Natural killer cell (primary cell): ENCODE data around the gene KANSL1. TPM values are rescaled to one million over a fixed set of nuclear protein-coding genes. Genes with fewer than 3 reads are reported as not detected.

Experiments used
- ATAC-seq, 3 donors: fragments of 150-1000 bp in 2 of 3; fragments of 200-7000 bp in 1 of 3; cut with Tn5 transposase; 1 replicate in 1 of 3; 2 replicates in 2 of 3; pipeline ENCODE4 v1.10.0; 2021; ENCODE audit warnings: mild to moderate bottlenecking in 2 of 3, moderate library complexity in 2 of 3
- DNase-seq, 2 donors: peaks; one replicate each; pipeline versions ENCODE4 v3.0.0 to v3.0.0-alpha.2; 2013 to 2021; ENCODE audit warnings: mixed read lengths in 1 of 2
- H3K27ac ChIP-seq: one replicate; pipeline ENCODE4 v1.5.1; 2013; ENCODE audit warnings: mild to moderate bottlenecking, low read length
- H3K27me3 ChIP-seq: one replicate; pipeline ENCODE4 v1.6.1; 2013; ENCODE audit warnings: low read length; ENCODE audit not compliant: control insufficient read depth, insufficient read depth
- H3K36me3 ChIP-seq: one replicate; pipeline ENCODE4 v1.6.1; 2013; ENCODE audit warnings: low read length; ENCODE audit not compliant: control insufficient read depth, insufficient read depth
- H3K4me1 ChIP-seq: one replicate; pipeline ENCODE4 v1.6.1; 2013; ENCODE audit warnings: low read length; ENCODE audit not compliant: control insufficient read depth, insufficient read depth
- H3K4me3 ChIP-seq: one replicate; pipeline ENCODE4 v1.5.1; 2013; ENCODE audit warnings: low read length
- H3K9me3 ChIP-seq: one replicate; pipeline ENCODE4 v1.6.1; 2013; ENCODE audit warnings: low read length; ENCODE audit not compliant: control insufficient read depth, insufficient read depth
- H3K27ac Mint-ChIP-seq, 2 donors: one replicate each; pipeline ENCODE4 v1.8.0; 2022; ENCODE audit warnings: mild to moderate bottlenecking in 2 of 2, mixed read lengths in 2 of 2, moderate library complexity in 1 of 2
- H3K27me3 Mint-ChIP-seq, 2 donors: one replicate each; pipeline ENCODE4 v1.8.0; 2022; ENCODE audit warnings: low read depth in 2 of 2, mixed read lengths in 2 of 2
- H3K36me3 Mint-ChIP-seq: one replicate; pipeline ENCODE4 v1.8.0; 2022; ENCODE audit warnings: mixed read lengths
- H3K4me1 Mint-ChIP-seq, 2 donors: one replicate each; pipeline ENCODE4 v1.8.0; 2022; ENCODE audit warnings: mixed read lengths in 2 of 2
- H3K4me3 Mint-ChIP-seq: one replicate; pipeline ENCODE4 v1.8.0; 2022; ENCODE audit warnings: mild to moderate bottlenecking, moderate library complexity, mixed read lengths
- H3K9me3 Mint-ChIP-seq, 2 donors: one replicate each; pipeline ENCODE4 v1.8.0; 2022; ENCODE audit warnings: mixed read lengths in 2 of 2
- CTCF ChIP-seq: fragments of 200-600 bp; IDR thresholded peaks from one replicate; pipeline ENCODE4 v1.8.0; 2022; ENCODE audit warnings: antibody characterized with exemption
- WGBS: methylation state at CpG from one replicate; pipeline ENCODE4 v1.1.7; 2013; ENCODE audit warnings: missing lambda C conversion rate; ENCODE audit not compliant: insufficient coverage; 5-methylcytosine and 5-hydroxymethylcytosine counted together
- intact Hi-C: fragments of 100-400 bp; cut with micrococcal nuclease; formaldehyde crosslinking; loops from one replicate; pipeline ENCODE4 v1.14.2; 2022
- total RNA-seq, 4 donors: library from RNA; stranded (reverse); fragments of 120-200 nt in 1 of 4; gene quantifications; one replicate each; pipeline versions ENCODE4 v1.2.3 to v1.2.4, GENCODE V29; 2013 to 2022

The KANSL1 gene
- total RNA-seq, 3 donors from 2014 or later (not counting 1 experiment from before 2014, with no cell fraction given) = 202 to 240 (median 220) TPM

GRCh38 chr17:46176975-46177374 lies 16.3 kb downstream of the KANSL1 start:
- Histone ChIP-seq H3K36me3 (no peaks in the 10 kb centered on the region), H3K27me3 (no peaks in the 10 kb centered on the region), H3K4me3 (no peak overlapping the region), H3K9me3 (no peaks in the 10 kb centered on the region), H3K27ac (no peak overlapping the region), H3K4me1 (peaks cover 37% of the 10 kb centered on the region)
- H3K27me3 Mint-ChIP-seq = no peaks in the 10 kb centered on the region
- peak overlapping the region; percentile 59 to 65 for H3K27ac Mint-ChIP-seq
- no peaks in the 10 kb centered on the region for H3K36me3 Mint-ChIP-seq
- peak overlapping the region; percentile 47 for H3K4me3 Mint-ChIP-seq
- no peaks in the 10 kb centered on the region for H3K9me3 Mint-ChIP-seq
- intact Hi-C loops = loop anchor here (2.0 to 10.0 kb wide), 2 partner anchors 14 to 72 kb away; no protein-coding TSS in a partner anchor
- peaks cover 77 to 78% of the 10 kb centered on the region in 2 donors for H3K4me1 Mint-ChIP-seq
- TF ChIP-seq CTCF = no peak
- WGBS = 90% methylated on average over 2 of the region's 3 CpGs
- no peak for DNase-seq
- ATAC-seq = no peak

GRCh38 chr17:46175891-46176290 lies 17.3 kb downstream of the KANSL1 start:
- no peaks in the 10 kb centered on the region for H3K27me3 ChIP-seq
- H3K36me3 ChIP-seq = peaks cover 8% of the 10 kb centered on the region
- Mint-ChIP-seq H3K9me3 (no peaks in the 10 kb centered on the region), H3K4me3 (no peak overlapping the region), H3K27me3 (no peaks in the 10 kb centered on the region), H3K4me1 (peaks cover 77 to 78% of the 10 kb centered on the region in 2 donors), H3K36me3 (peaks cover 8% of the 10 kb centered on the region), H3K27ac (peak overlapping the region; percentile 59 to 65)
- DNase-seq (no peak), ATAC-seq (no peak)
- peaks cover 32% of the 10 kb centered on the region for H3K4me1 ChIP-seq
- intact Hi-C loops = loop anchor here (2.0 to 10.0 kb wide), 2 partner anchors 15 to 71 kb away; no protein-coding TSS in a partner anchor
- H3K27ac ChIP-seq = no peak overlapping the region
- WGBS = no CpG with 5 or more reads among the region's 1 CpG
- no peak for TF ChIP-seq CTCF
- no peak overlapping the region for H3K4me3 ChIP-seq
- H3K9me3 ChIP-seq = no peaks in the 10 kb centered on the region

GRCh38 chr17:46173153-46173552 lies 20.1 kb downstream of the KANSL1 start:
- intact Hi-C loops = loop anchor here (10.0 kb wide), 1 partner anchor 68 kb away; no protein-coding TSS in a partner anchor
- WGBS = 82% methylated on average over 2 of the region's 2 CpGs

More at GRCh38 chr17:46173153-46173552, 20.1 kb downstream of the KANSL1 start:
- Mint-ChIP-seq H3K4me3 (peak overlapping the region; percentile 0), H3K4me1 (peaks cover 80 to 85% of the 10 kb centered on the region in 2 donors), H3K9me3 (no peaks in the 10 kb centered on the region), H3K27me3 (no peaks in the 10 kb centered on the region), H3K27ac (peak overlapping the region; percentile 32 to 38), H3K36me3 (peaks cover 10% of the 10 kb centered on the region)
- Histone ChIP-seq H3K27me3 (no peaks in the 10 kb centered on the region), H3K9me3 (no peaks in the 10 kb centered on the region), H3K36me3 (peaks cover 27% of the 10 kb centered on the region), H3K4me1 (peaks cover 18% of the 10 kb centered on the region), H3K27ac (no peak overlapping the region), H3K4me3 (no peak overlapping the region)
- ATAC-seq (no peak), DNase-seq (no peak)
- no peak for TF ChIP-seq CTCF
